Heart right ventricle (tissue), 16 donors: ENCODE results near the gene TM2D3. TPM values are rescaled to one million over a fixed set of nuclear protein-coding genes. Genes with fewer than 3 reads are reported as not detected.
"Not testable (repeated sequence)": the region's sequence is repeated elsewhere in the genome, so short reads cannot be mapped to it uniquely, and the experiment has no call there.

ENCODE experiments used
- ATAC-seq, 8 donors: fragments of 200-7000 bp; cut with Tn5 transposase; one replicate each; pipeline ENCODE4 v1.9.1; 2020; ENCODE audit warnings: mild to moderate bottlenecking in 8 of 8, moderate library complexity in 8 of 8, moderate number of reproducible peaks in 1 of 8
- DNase-seq, 2 donors: peaks; one replicate each; pipeline ENCODE4 v3.0.0-alpha.2; 2020
- H3K27ac ChIP-seq, 10 donors: fragments of 200-600 bp; sonication (generic) in 2 of 10; one replicate each; pipeline versions ENCODE4 v1.5.0 to v1.8.0; 2020 to 2022; ENCODE audit warnings: mild to moderate bottlenecking in 3 of 10
- H3K27me3 ChIP-seq, 7 donors: fragments of 200-600 bp; one replicate each; pipeline ENCODE4 v1.8.0; 2021 to 2022; ENCODE audit warnings: mild to moderate bottlenecking in 2 of 7
- H3K36me3 ChIP-seq, 9 donors: fragments of 200-600 bp; sonication (generic) in 1 of 9; one replicate each; pipeline versions ENCODE4 v1.5.0 to v1.8.0; 2020 to 2022; ENCODE audit warnings: mild to moderate bottlenecking in 2 of 9
- H3K4me1 ChIP-seq, 9 donors: fragments of 200-600 bp; sonication (generic) in 1 of 9; one replicate each; pipeline versions ENCODE4 v1.5.0 to v1.8.0; 2020 to 2022; ENCODE audit warnings: mild to moderate bottlenecking in 4 of 9
- H3K4me3 ChIP-seq, 10 donors: fragments of 200-600 bp; sonication (generic) in 2 of 10; one replicate each; pipeline versions ENCODE4 v1.5.0 to v1.8.0; 2020 to 2022; ENCODE audit warnings: mild to moderate bottlenecking in 7 of 10, moderate library complexity in 2 of 10
- H3K9me3 ChIP-seq, 11 donors: fragments of 200-600 bp in 10 of 11; sonication (generic) in 2 of 11; one replicate each; pipeline versions ENCODE4 v1.5.0 to v1.8.0; 2013 to 2022; ENCODE audit warnings: mild to moderate bottlenecking in 2 of 11, control low read depth in 1 of 11, moderate library complexity in 1 of 11
- WGBS, 2 donors: extraction: QIAGEN DNeasy Blood & Tissue Kit; methylation state at CpG; one replicate each; pipeline ENCODE4 v1.1.7; 2013; ENCODE audit warnings: inconsistent platforms in 1 of 2; 5-methylcytosine and 5-hydroxymethylcytosine counted together
- intact Hi-C, 10 donors: fragments of 100-400 bp; cut with DNase I; formaldehyde crosslinking; loops; one replicate each; pipeline versions ENCODE4 v1.11.1 to v1.14.2; 2022
- polyA plus RNA-seq, 2 donors: library from polyadenylated mRNA; stranded (reverse); fragments of 200-250 nt; gene quantifications; one replicate each; pipeline ENCODE4 v1.2.3, GENCODE V29; 2013
- total RNA-seq, 10 donors: library from RNA; stranded (reverse); fragmentation: NEBNext Ultra II Directional in 3 of 10; extraction: Animal tissue kit (Norgen Biotek cat#: 25700) in 3 of 10; gene quantifications; one replicate each; pipeline versions ENCODE4 v1.2.1 to v1.2.4, GENCODE V29; 2021 to 2023
- TF ChIP-seq, protein P1 (sequence below), 9 donors: fragments of 200-600 bp; sonication (generic) in 2 of 9; IDR thresholded peaks; one replicate each; pipeline versions ENCODE4 v1.5.0 to v1.8.0; 2021 to 2022; ENCODE audit warnings: antibody characterized with exemption in 9 of 9, mild to moderate bottlenecking in 5 of 9, moderate library complexity in 1 of 9
- donor health status: Arrhythmogenic right ventricular cardiomyopathy.
- donor health status: ischemic (EF 13 %, LVEDD 7.1; RV severe dilation, severe dysfunction).
- donor health status: healthy with polysubstance abuse.
- donor health status: DM: no; HTN: yes; CAD: no.
- donor health status: DM: no; HTN: no; CAD: no.
- donor health status: ischemic (EF 25% LVEDD 6.9; RV normal size, moderate dysfunction).
- donor health status: ischemic (EF 25% LVEDD 5.7; RV mildly dilated, moderate dysfunction).
- donor health status: healthy.
- donor health status: DM: yes; HTN: yes; CAD: no.
- donor health status: Ischemic cardiomyopathy.
- donor health status: ischemic (EF 35%, LVEDD 5.7; RV mildly dilated, moderate dysfunction).
- donor health status: nonischemic (EF 11% LVEDD 7.7; RV severe dilation, severe dysfunction).
- donor health status: DM: yes; HTN: yes; CAD: no.
- donor health status: PGD.
- donor health status: ischemic (EF 29% LVEDD 5.4; RV normal size, mild dysfunction).
- donor health status: nonischemic (EF 23%, LVEDD 6.1; RV moderate dilation, normal function).

TM2D3 gene
- total and polyA plus RNA-seq, 12 donors = 38.2 to 61.6 (median 52.2) TPM

DNA sequence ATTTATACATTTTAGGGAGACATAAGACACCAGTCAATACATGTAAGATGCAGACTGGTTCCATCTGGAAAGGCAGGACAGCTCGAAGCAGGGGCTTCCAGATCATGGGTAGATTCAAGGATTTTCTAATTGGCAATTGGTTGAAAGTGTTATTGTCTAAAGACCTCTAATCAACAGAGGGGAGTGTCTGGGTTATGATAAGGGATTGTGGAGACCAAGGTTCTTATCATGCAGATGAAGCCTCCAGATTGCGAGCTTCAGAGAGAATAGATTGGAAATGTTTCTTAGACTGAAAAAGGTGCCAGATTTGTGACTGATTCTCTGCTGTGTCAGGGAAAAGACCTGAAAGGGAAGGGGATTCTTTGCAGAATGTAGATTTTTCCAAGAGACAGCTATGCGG is 15.1 kb downstream of the TM2D3 start:
- 80 to 81% methylated on average over 3 of the region's 3 CpGs for WGBS, 2 donors
- DNase-seq (no peak), ATAC-seq (no peak)
- H3K9me3 ChIP-seq = no peaks in the 10 kb centered on the region
- intact Hi-C loops = no loop called here
- H3K27ac ChIP-seq = no peak overlapping the region
- TF ChIP-seq, protein P1, sequence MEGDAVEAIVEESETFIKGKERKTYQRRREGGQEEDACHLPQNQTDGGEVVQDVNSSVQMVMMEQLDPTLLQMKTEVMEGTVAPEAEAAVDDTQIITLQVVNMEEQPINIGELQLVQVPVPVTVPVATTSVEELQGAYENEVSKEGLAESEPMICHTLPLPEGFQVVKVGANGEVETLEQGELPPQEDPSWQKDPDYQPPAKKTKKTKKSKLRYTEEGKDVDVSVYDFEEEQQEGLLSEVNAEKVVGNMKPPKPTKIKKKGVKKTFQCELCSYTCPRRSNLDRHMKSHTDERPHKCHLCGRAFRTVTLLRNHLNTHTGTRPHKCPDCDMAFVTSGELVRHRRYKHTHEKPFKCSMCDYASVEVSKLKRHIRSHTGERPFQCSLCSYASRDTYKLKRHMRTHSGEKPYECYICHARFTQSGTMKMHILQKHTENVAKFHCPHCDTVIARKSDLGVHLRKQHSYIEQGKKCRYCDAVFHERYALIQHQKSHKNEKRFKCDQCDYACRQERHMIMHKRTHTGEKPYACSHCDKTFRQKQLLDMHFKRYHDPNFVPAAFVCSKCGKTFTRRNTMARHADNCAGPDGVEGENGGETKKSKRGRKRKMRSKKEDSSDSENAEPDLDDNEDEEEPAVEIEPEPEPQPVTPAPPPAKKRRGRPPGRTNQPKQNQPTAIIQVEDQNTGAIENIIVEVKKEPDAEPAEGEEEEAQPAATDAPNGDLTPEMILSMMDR (IDR thresholded peaks at IDR 0.05) = no peak
- no peak overlapping the region for H3K4me3 ChIP-seq
- H3K4me1 ChIP-seq = peaks cover 0 to 21% (median 16%) of the 10 kb centered on the region in 9 donors
- H3K27me3 ChIP-seq = no peaks in the 10 kb centered on the region
- H3K36me3 ChIP-seq = peaks cover 0 to 50% (median 10%) of the 10 kb centered on the region in 9 donors

DNA sequence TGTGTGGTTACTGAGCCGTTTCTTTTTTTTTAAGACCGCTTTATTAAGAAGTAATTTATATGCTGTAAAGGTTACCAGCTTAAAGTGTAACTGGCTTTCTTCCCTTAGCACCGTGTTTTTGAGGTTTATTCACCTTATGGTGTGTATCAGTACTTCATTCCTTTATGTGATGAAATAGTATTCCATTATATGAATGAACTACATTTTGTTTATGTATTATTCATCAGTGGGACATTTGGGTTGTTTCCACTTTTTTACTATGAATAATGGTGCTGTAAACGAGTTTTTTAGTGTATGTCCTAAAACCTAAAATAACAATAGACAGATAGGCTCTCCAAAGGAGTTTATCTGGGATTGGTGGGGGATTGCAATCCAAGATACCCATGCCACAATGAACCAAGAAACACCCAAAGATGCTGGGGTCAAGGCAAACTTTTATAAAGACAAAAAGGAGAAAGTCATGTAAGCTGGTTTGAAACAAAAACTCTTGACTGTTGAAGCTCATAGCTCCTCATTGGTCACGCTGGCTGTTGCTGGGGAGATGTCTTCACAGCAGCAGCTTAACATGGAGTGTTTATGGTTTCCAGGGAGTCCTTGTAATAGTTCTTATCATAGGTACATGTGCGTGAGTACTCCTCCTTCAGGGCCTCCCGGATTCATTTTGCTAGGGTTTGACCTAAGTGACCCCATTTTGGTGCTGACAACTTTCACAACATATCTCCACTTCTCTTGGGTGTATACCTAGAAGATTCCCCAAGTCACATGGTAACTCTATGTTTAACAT is 16.0 kb downstream of the TM2D3 start:
- TF ChIP-seq, protein P1 (IDR thresholded peaks at IDR 0.05) = no peak
- intact Hi-C loops = no loop called here
- Histone ChIP-seq H3K4me1 (peaks cover 0 to 12% (median 9%) of the 10 kb centered on the region in 9 donors), H3K27ac (no peak overlapping the region), H3K27me3 (no peaks in the 10 kb centered on the region), H3K9me3 (no peaks in the 10 kb centered on the region), H3K4me3 (no peak overlapping the region), H3K36me3 (peaks cover 0 to 43% (median 10%) of the 10 kb centered on the region in 9 donors)
- 74 to 80% methylated on average over 7 of the region's 7 CpGs for WGBS, 2 donors
- peak in 2 of 8 donors; percentile 55 to 59 for ATAC-seq
- DNase-seq = no peak

DNA sequence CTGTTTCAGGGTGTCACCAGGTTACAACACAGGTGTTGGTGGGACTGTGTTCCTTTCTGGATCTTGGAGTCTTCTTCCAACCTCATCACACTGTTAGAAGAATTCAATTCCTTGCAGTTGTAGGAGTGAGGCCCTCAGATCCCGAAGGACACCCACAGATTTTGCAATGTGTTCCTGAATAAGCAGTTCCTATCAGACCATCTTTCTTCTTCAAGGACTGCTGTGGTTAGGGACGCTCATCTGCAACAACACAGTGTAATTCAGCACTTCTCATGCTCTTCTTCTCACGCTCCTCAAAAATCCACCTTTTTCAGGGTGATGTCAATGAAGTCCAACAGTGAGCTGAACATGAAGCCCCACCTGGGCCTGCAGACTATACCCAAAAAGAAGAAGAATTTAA is 18.8 kb downstream of the TM2D3 start:
- no peak overlapping the region for H3K27ac ChIP-seq
- no peak for DNase-seq
- ATAC-seq = no peak
- peaks cover 0 to 17% (median 0%) of the 10 kb centered on the region in 9 donors for H3K36me3 ChIP-seq
- TF ChIP-seq, protein P1 (IDR thresholded peaks at IDR 0.05) = no peak
- 87 to 94% methylated on average over 3 of the region's 3 CpGs for WGBS, 2 donors
- intact Hi-C loops = no loop called here
- H3K27me3 ChIP-seq = no peaks in the 10 kb centered on the region
- no peak overlapping the region for H3K4me3 ChIP-seq
- H3K9me3 ChIP-seq = no peaks in the 10 kb centered on the region
- H3K4me1 ChIP-seq = no peaks in the 10 kb centered on the region

DNA sequence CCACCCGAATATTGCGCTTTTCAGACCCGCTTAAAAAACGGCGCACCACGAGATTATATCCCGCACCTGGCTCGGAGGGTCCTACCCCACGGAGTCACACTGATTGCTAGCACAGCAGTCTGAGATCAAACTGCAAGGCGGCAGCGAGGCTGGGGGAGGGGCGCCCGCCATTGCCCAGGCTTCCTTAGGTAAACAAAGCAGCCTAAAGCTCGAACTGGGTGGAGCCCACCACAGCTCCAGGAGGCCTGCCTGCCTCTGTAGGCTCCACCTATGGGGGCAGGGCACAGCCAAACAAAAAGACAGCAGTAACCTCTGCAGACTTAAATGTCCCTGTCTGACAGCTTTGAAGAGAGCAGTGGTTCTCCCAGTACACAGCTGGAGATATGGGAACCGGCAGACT is 25.5 kb downstream of the TM2D3 start:
- peaks cover 0 to 26% (median 3%) of the 10 kb centered on the region in 11 donors for H3K9me3 ChIP-seq
- H3K27ac ChIP-seq, intact Hi-C loops, ATAC-seq, H3K36me3 ChIP-seq, H3K27me3 ChIP-seq, H3K4me1 ChIP-seq, H3K4me3 ChIP-seq, DNase-seq: not testable (repeated sequence)
- 88% methylated on average over 15 of the region's 15 CpGs; no CpG with 5 or more reads in 1 of the 2 donors for WGBS, 2 donors

DNA sequence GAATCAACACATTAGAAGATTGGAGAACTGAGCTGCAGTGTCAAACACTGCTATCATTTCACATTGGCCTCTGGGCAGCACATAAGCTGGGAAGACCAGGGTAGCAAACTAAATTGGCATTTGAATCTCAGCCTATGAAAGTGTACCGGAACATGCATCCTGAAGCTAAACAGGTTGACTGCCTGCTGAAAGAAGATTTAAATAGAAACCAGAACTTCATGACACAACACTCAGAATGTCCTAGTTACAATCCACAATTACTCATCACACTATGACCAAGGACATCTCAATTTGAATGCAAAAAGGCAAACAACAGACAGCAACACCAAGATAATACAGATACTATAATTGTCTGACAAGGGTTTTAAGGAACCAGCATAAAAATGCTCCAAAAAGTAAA is 26.2 kb downstream of the TM2D3 start:
- Histone ChIP-seq H3K27ac (peak overlapping the region in 6 of 10 donors; percentile 25 to 73 (median 41)), H3K27me3 (no peaks in the 10 kb centered on the region), H3K36me3 (peaks cover 0 to 6% (median 0%) of the 10 kb centered on the region in 9 donors), H3K9me3 (peaks cover 0 to 26% (median 3%) of the 10 kb centered on the region in 11 donors), H3K4me3 (no peak overlapping the region), H3K4me1 (peaks cover 0 to 8% (median 5%) of the 10 kb centered on the region in 9 donors)
- TF ChIP-seq, protein P1 (IDR thresholded peaks at IDR 0.05) = no peak
- WGBS, 2 donors = 41 to 69% methylated on average over 1 of the region's 1 CpG
- peak; percentile 25 to 97 (median 84) for ATAC-seq
- intact Hi-C loops = no loop called here
- no peak for DNase-seq
